Smooth muscle cell (in vitro differentiated cells): ENCODE results near the gene PPIP5K2. TPM values are rescaled to one million over a fixed set of nuclear protein-coding genes. Genes with fewer than 3 reads are reported as not detected.

Experiments
- DNase-seq: peaks from one replicate; lab custom pipeline; 2025; ENCODE audit not compliant: unreplicated experiment; lab: John Stamatoyannopoulos, UW
- H2AFZ ChIP-seq: fragments of 200-600 bp; sonication (generic); 2 replicates; pipeline ENCODE4 v1.6.0; 2016; ENCODE audit warnings: antibody characterized with exemption, low read depth, mild to moderate bottlenecking
- H3F3A ChIP-seq: fragments of 200-600 bp; sonication (generic); 2 replicates; pipeline ENCODE4 v1.6.0; 2017; ENCODE audit warnings: antibody characterized with exemption, low read depth
- H3K27ac ChIP-seq: fragments of 200-600 bp; sonication (generic); 2 replicates; pipeline ENCODE4 v1.5.1; 2016; ENCODE audit warnings: low read depth, mild to moderate bottlenecking
- H3K27me3 ChIP-seq: fragments of 200-600 bp; sonication (generic); 2 replicates; pipeline ENCODE4 v1.6.1; 2016; ENCODE audit warnings: low read depth, mild to moderate bottlenecking
- H3K36me3 ChIP-seq: fragments of 200-600 bp; sonication (generic); 2 replicates; pipeline ENCODE4 v1.5.1; 2016; ENCODE audit warnings: low read depth
- H3K4me1 ChIP-seq: fragments of 200-600 bp; sonication (generic); 2 replicates; pipeline ENCODE4 v1.5.1; 2016; ENCODE audit warnings: low read depth
- H3K4me2 ChIP-seq: fragments of 200-600 bp; sonication (generic); 2 replicates; pipeline ENCODE4 v1.6.0; 2016; ENCODE audit warnings: mild to moderate bottlenecking
- H3K4me3 ChIP-seq: fragments of 200-600 bp; sonication (generic); 2 replicates; pipeline ENCODE4 v1.5.1; 2016; ENCODE audit warnings: mild to moderate bottlenecking
- H3K79me2 ChIP-seq: fragments of 200-600 bp; sonication (generic); 2 replicates; pipeline ENCODE4 v1.6.0; 2016; ENCODE audit warnings: low read depth, mild to moderate bottlenecking
- H3K9ac ChIP-seq: fragments of 200-600 bp; sonication (generic); 2 replicates; pipeline ENCODE4 v1.6.0; 2016; ENCODE audit warnings: low read depth
- H3K9me3 ChIP-seq: fragments of 200-600 bp; sonication (generic); replicated peaks from 2 replicates; pipeline ENCODE4 v1.5.1; 2016; ENCODE audit warnings: low read depth
- H4K20me1 ChIP-seq: fragments of 200-600 bp; sonication (generic); 2 replicates; pipeline ENCODE4 v1.6.0; 2016; ENCODE audit warnings: low read depth
- WGBS: methylation state at CpG from one replicate; pipeline ENCODE4 v1.1.7; 2016; ENCODE audit warnings: low lambda C conversion rate; 5-methylcytosine and 5-hydroxymethylcytosine counted together
- polyA plus RNA-seq: library from polyadenylated mRNA; unstranded; fragments of >200 nt; fragmentation: Nextera tagmentation; extraction: Ambion mirVana; gene quantifications from 2 replicates; pipeline ENCODE4 v1.2.1, GENCODE V29; 2016
- total RNA-seq: library from RNA; depleted of rRNA; stranded (reverse); fragments of >200 nt; gene quantifications from 2 replicates; pipeline ENCODE4 v1.2.3, GENCODE V29; 2014
- TF ChIP-seq, protein P1 (sequence below): fragments of 200-600 bp; sonication (generic); IDR thresholded peaks from 2 replicates; pipeline ENCODE4 v1.5.1; 2017; ENCODE audit warnings: borderline replicate concordance, mild to moderate bottlenecking, antibody characterized with exemption; ENCODE audit not compliant: insufficient read depth, poor library complexity, severe bottlenecking

PPIP5K2 gene
- total and polyA plus RNA-seq, 2 experiments from 2014 or later: 22.6 to 90.3 TPM

DNA sequence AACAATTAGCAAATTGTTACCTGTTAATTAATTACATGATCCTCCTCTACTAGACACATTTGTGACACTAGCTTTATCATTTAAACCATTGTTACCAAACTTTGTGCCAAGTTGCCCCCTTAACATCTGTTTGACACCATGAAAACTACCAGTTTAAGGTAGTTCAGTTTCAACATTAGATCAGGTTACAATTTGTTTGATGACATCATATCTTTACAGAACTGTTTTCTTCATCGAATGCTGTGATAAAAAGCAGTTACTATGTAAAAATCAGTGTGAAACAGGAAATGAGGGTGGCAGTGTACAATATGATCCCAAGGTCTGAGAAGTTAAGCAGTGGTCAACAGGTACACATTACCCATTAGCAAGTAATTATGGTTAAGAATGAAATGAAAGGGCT is 17.9 kb upstream of the PPIP5K2 start:
- H3K4me1 ChIP-seq: no peaks in the 10 kb centered on the region
- 95% methylated on average over 1 of the region's 1 CpG for WGBS
- no peaks in the 10 kb centered on the region for H4K20me1 ChIP-seq
- H3K4me3 ChIP-seq: no peak overlapping the region
- H2AFZ ChIP-seq: no peak overlapping the region
- H3K36me3 ChIP-seq: no peaks in the 10 kb centered on the region
- no peak for DNase-seq
- H3K79me2 ChIP-seq: no peaks in the 10 kb centered on the region
- no peak overlapping the region for H3K27ac ChIP-seq
- no peak overlapping the region for H3K4me2 ChIP-seq
- no peaks in the 10 kb centered on the region for H3K9me3 ChIP-seq
- TF ChIP-seq, protein P1, sequence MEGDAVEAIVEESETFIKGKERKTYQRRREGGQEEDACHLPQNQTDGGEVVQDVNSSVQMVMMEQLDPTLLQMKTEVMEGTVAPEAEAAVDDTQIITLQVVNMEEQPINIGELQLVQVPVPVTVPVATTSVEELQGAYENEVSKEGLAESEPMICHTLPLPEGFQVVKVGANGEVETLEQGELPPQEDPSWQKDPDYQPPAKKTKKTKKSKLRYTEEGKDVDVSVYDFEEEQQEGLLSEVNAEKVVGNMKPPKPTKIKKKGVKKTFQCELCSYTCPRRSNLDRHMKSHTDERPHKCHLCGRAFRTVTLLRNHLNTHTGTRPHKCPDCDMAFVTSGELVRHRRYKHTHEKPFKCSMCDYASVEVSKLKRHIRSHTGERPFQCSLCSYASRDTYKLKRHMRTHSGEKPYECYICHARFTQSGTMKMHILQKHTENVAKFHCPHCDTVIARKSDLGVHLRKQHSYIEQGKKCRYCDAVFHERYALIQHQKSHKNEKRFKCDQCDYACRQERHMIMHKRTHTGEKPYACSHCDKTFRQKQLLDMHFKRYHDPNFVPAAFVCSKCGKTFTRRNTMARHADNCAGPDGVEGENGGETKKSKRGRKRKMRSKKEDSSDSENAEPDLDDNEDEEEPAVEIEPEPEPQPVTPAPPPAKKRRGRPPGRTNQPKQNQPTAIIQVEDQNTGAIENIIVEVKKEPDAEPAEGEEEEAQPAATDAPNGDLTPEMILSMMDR: no peak
- H3F3A ChIP-seq: no peaks in the 10 kb centered on the region
- no peak overlapping the region for H3K9ac ChIP-seq
- H3K27me3 ChIP-seq: no peaks in the 10 kb centered on the region

DNA sequence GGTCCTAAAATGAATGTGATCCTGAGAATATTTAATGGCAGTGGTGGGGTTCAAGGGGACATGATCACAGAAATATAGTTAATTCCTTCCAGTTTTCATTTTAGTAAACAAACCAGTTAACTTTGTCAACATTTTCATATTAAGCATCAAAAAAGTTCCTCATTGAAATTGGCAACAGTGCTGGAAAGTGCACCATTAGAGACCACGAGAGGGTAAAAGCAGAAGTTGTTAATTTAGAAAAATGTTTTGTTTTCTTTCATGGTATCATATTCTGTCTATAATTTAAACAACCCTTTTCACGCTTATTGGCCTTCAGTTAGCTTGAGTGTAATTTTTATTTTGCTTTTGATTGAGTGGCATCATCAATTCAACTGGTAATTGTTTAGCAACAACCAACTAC is 12.0 kb upstream of the PPIP5K2 start:
- Histone ChIP-seq H3K79me2 (peaks cover 7% of the 10 kb centered on the region), H3F3A (no peaks in the 10 kb centered on the region), H3K27ac (no peak overlapping the region), H3K9ac (no peak overlapping the region), H3K36me3 (no peaks in the 10 kb centered on the region), H3K4me2 (no peak overlapping the region), H3K4me1 (no peaks in the 10 kb centered on the region), H4K20me1 (no peaks in the 10 kb centered on the region), H2AFZ (no peak overlapping the region), H3K27me3 (no peaks in the 10 kb centered on the region), H3K9me3 (no peaks in the 10 kb centered on the region), H3K4me3 (no peak overlapping the region)
- 95% methylated on average over 2 of the region's 2 CpGs for WGBS
- TF ChIP-seq, protein P1: no peak
- DNase-seq: no peak

DNA sequence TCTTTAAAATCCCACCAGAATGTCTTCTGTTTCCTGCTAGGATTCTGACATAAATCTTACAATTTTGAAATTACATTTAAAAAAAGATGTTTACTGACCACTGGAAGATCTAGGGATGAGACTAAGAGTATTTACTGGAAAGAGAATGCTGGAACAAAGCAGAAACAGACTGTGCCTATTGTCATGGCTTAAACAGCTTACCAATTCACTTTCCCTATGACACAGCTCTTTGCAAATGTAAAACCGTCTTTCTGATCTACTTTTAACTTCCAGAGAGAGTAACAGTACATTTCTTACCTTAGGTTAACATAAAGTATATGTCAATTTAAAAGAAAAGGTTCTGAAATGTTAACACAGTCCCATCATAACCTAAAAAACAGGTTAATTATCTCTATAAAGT is 10.8 kb upstream of the PPIP5K2 start:
- TF ChIP-seq, protein P1: no peak
- H3K36me3 ChIP-seq: no peaks in the 10 kb centered on the region
- no peak overlapping the region for H3K4me3 ChIP-seq
- H2AFZ ChIP-seq: no peak overlapping the region
- no peaks in the 10 kb centered on the region for H3K4me1 ChIP-seq
- H3F3A ChIP-seq: no peaks in the 10 kb centered on the region
- H4K20me1 ChIP-seq: no peaks in the 10 kb centered on the region
- no peaks in the 10 kb centered on the region for H3K27me3 ChIP-seq
- DNase-seq: no peak
- H3K79me2 ChIP-seq: peaks cover 7% of the 10 kb centered on the region
- 65% methylated on average over 1 of the region's 1 CpG for WGBS
- H3K4me2 ChIP-seq: no peak overlapping the region
- H3K9ac ChIP-seq: no peak overlapping the region
- H3K27ac ChIP-seq: no peak overlapping the region
- no peaks in the 10 kb centered on the region for H3K9me3 ChIP-seq

DNA sequence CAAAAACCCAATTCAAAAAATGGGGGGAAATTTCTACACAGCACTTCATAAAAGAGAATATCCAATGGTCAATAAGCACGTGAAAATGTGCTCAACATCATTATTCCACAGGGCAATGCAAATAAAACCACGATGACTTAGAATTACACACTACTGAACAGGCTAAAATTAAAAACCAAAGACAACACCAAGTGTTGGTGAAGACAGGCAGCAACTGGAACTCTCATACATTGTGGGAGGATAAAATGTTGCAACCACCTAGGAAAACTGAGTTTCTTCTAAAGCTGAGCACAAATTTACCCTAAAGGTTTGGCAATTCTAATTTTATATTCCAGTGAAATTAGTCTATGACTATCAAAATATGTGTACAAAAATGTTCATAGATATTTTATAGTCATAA is 9.7 kb upstream of the PPIP5K2 start:
- 94% methylated on average over 2 of the region's 2 CpGs for WGBS
- Histone ChIP-seq H3K36me3 (no peaks in the 10 kb centered on the region), H3K4me3 (no peak overlapping the region), H3K4me1 (no peaks in the 10 kb centered on the region), H3K79me2 (peaks cover 15% of the 10 kb centered on the region), H3K9ac (no peak overlapping the region), H3F3A (no peaks in the 10 kb centered on the region), H3K27ac (no peak overlapping the region), H3K27me3 (no peaks in the 10 kb centered on the region), H3K9me3 (no peaks in the 10 kb centered on the region), H3K4me2 (no peak overlapping the region), H4K20me1 (no peaks in the 10 kb centered on the region), H2AFZ (no peak overlapping the region)
- TF ChIP-seq, protein P1: no peak
- DNase-seq: no peak
